ENCODE results near the gene TBCK. TPM values are rescaled to one million over a fixed set of nuclear protein-coding genes. Genes with fewer than 3 reads are reported as not detected.
"Not testable (repeated sequence)": the region's sequence is repeated elsewhere in the genome, so short reads cannot be mapped to it uniquely, and the experiment has no call there.

TBCK gene
- total RNA-seq, 1 donor from 2014 or later: 25.1 TPM

GRCh38 chr4:106338671-106339070, 22.7 kb upstream of the TBCK start:
- Mint-ChIP-seq H3K4me1 (ENCODE audit: low read depth) (peaks cover 16% of the 10 kb centered on the region), H3K4me3 (no peak overlapping the region), H3K36me3 (ENCODE audit: low read depth) (peaks cover 59% of the 10 kb centered on the region), H3K9me3 (peaks cover 8% of the 10 kb centered on the region), H3K27me3 (ENCODE audit: insufficient read depth) (no peaks in the 10 kb centered on the region), H3K27ac (no peak overlapping the region)
- intact Hi-C loops (cut with micrococcal nuclease): no loop called here
- DNase-seq (ENCODE audit: low spot score): no peak

GRCh38 chr4:106337916-106338315, 21.9 kb upstream of the TBCK start:
- peaks cover 59% of the 10 kb centered on the region for H3K36me3 Mint-ChIP-seq (ENCODE audit: low read depth)
- peaks cover 16% of the 10 kb centered on the region for H3K4me1 Mint-ChIP-seq (ENCODE audit: low read depth)
- no peak overlapping the region for H3K4me3 Mint-ChIP-seq
- no peak for DNase-seq (ENCODE audit: low spot score)
- peaks cover 8% of the 10 kb centered on the region for H3K9me3 Mint-ChIP-seq
- no peak overlapping the region for H3K27ac Mint-ChIP-seq
- intact Hi-C loops (cut with micrococcal nuclease): no loop called here
- no peaks in the 10 kb centered on the region for H3K27me3 Mint-ChIP-seq (ENCODE audit: insufficient read depth)

- Mint-ChIP-seq H3K4me1 (ENCODE audit: low read depth) (peaks cover 14% of the 10 kb centered on the region), H3K36me3 (ENCODE audit: low read depth) (peaks cover 61% of the 10 kb centered on the region), H3K4me3 (no peak overlapping the region), H3K27ac (no peak overlapping the region), H3K27me3 (ENCODE audit: insufficient read depth) (no peaks in the 10 kb centered on the region), H3K9me3 (peaks cover 8% of the 10 kb centered on the region)
- no peak for DNase-seq (ENCODE audit: low spot score)
- intact Hi-C loops (cut with micrococcal nuclease): no loop called here
Measured at GRCh38 chr4:106336618-106337017, 20.6 kb upstream of the TBCK start.

- Mint-ChIP-seq H3K36me3 (ENCODE audit: low read depth) (peaks cover 59% of the 10 kb centered on the region), H3K4me3 (no peak overlapping the region), H3K4me1 (ENCODE audit: low read depth) (no peaks in the 10 kb centered on the region), H3K27ac (peak overlapping the region; percentile 53), H3K9me3 (peaks cover 8% of the 10 kb centered on the region), H3K27me3 (ENCODE audit: insufficient read depth) (no peaks in the 10 kb centered on the region)
- intact Hi-C loops (cut with micrococcal nuclease): no loop called here
- DNase-seq (ENCODE audit: low spot score): no peak
Measured at GRCh38 chr4:106334741-106335470, 18.9 kb upstream of the TBCK start.

GRCh38 chr4:106333186-106333585, 17.2 kb upstream of the TBCK start:
- Mint-ChIP-seq H3K27ac (no peak overlapping the region), H3K4me1 (ENCODE audit: low read depth) (no peaks in the 10 kb centered on the region), H3K9me3 (peaks cover 8% of the 10 kb centered on the region), H3K36me3 (ENCODE audit: low read depth) (peaks cover 52% of the 10 kb centered on the region), H3K4me3 (no peak overlapping the region), H3K27me3 (ENCODE audit: insufficient read depth) (no peaks in the 10 kb centered on the region)
- no peak for DNase-seq (ENCODE audit: low spot score)
- intact Hi-C loops (cut with micrococcal nuclease): no loop called here

- Mint-ChIP-seq H3K4me1 (ENCODE audit: low read depth) (no peaks in the 10 kb centered on the region), H3K4me3 (no peak overlapping the region), H3K27me3 (ENCODE audit: insufficient read depth) (no peaks in the 10 kb centered on the region), H3K9me3 (no peaks in the 10 kb centered on the region), H3K27ac (no peak overlapping the region), H3K36me3 (ENCODE audit: low read depth) (peaks cover 46% of the 10 kb centered on the region)
- intact Hi-C loops (cut with micrococcal nuclease): loop anchor here (2.0 to 5.0 kb wide), 2 partner anchors 14 to 173 kb away; no protein-coding TSS in a partner anchor
- no peak for DNase-seq (ENCODE audit: low spot score)
Measured at GRCh38 chr4:106329041-106329618, 13.1 kb upstream of the TBCK start.

- Mint-ChIP-seq H3K27ac (no peak overlapping the region), H3K36me3 (ENCODE audit: low read depth) (peaks cover 31% of the 10 kb centered on the region), H3K4me3 (no peak overlapping the region), H3K4me1 (ENCODE audit: low read depth) (peaks cover 5% of the 10 kb centered on the region), H3K27me3 (ENCODE audit: insufficient read depth) (no peaks in the 10 kb centered on the region), H3K9me3 (no peaks in the 10 kb centered on the region)
- intact Hi-C loops (cut with micrococcal nuclease): loop anchor here (5.0 kb wide), 1 partner anchor 177 kb away; no protein-coding TSS in a partner anchor
- DNase-seq (ENCODE audit: low spot score): no peak
Measured at GRCh38 chr4:106325800-106326199, 9.8 kb upstream of the TBCK start.

GRCh38 chr4:106323119-106323518, 7.1 kb upstream of the TBCK start:
- peaks cover 27% of the 10 kb centered on the region for H3K36me3 Mint-ChIP-seq (ENCODE audit: low read depth)

GRCh38 chr4:106321814-106322213, 5.8 kb upstream of the TBCK start:
- peaks cover 11% of the 10 kb centered on the region for H3K4me1 Mint-ChIP-seq (ENCODE audit: low read depth)
- intact Hi-C loops (cut with micrococcal nuclease); DNase-seq (ENCODE audit: low spot score); H3K4me3 Mint-ChIP-seq; H3K27me3 Mint-ChIP-seq (ENCODE audit: insufficient read depth); H3K9me3 Mint-ChIP-seq; H3K27ac Mint-ChIP-seq: not testable (repeated sequence)
- peaks cover 16% of the 10 kb centered on the region for H3K36me3 Mint-ChIP-seq (ENCODE audit: low read depth)

More at GRCh38 chr4:106323119-106323518, 7.1 kb upstream of the TBCK start:
- Mint-ChIP-seq H3K4me3 (no peak overlapping the region), H3K9me3 (no peaks in the 10 kb centered on the region), H3K4me1 (ENCODE audit: low read depth) (peaks cover 11% of the 10 kb centered on the region), H3K27ac (no peak overlapping the region), H3K27me3 (ENCODE audit: insufficient read depth) (no peaks in the 10 kb centered on the region)
- DNase-seq (ENCODE audit: low spot score): no peak
- intact Hi-C loops (cut with micrococcal nuclease): no loop called here

GRCh38 chr4:106321168-106321567, 5.2 kb upstream of the TBCK start:
- intact Hi-C loops (cut with micrococcal nuclease): not testable (repeated sequence)
- H3K36me3 Mint-ChIP-seq (ENCODE audit: low read depth): peaks cover 14% of the 10 kb centered on the region

GRCh38 chr4:106320235-106320634, 4.2 kb upstream of the TBCK start:
- intact Hi-C loops (cut with micrococcal nuclease): no loop called here
- Mint-ChIP-seq H3K36me3 (ENCODE audit: low read depth) (peaks cover 14% of the 10 kb centered on the region), H3K4me3 (no peak overlapping the region), H3K27ac (no peak overlapping the region), H3K9me3 (no peaks in the 10 kb centered on the region), H3K27me3 (ENCODE audit: insufficient read depth) (no peaks in the 10 kb centered on the region), H3K4me1 (ENCODE audit: low read depth) (peaks cover 14% of the 10 kb centered on the region)
- no peak for DNase-seq (ENCODE audit: low spot score)

More at GRCh38 chr4:106321168-106321567, 5.2 kb upstream of the TBCK start:
- not testable (repeated sequence) for H3K27me3 Mint-ChIP-seq (ENCODE audit: insufficient read depth); H3K9me3 Mint-ChIP-seq; H3K4me3 Mint-ChIP-seq; DNase-seq (ENCODE audit: low spot score); H3K27ac Mint-ChIP-seq
- peaks cover 11% of the 10 kb centered on the region for H3K4me1 Mint-ChIP-seq (ENCODE audit: low read depth)

GRCh38 chr4:106318511-106318910, 2.5 kb upstream of the TBCK start:
- Mint-ChIP-seq H3K4me3 (no peak overlapping the region), H3K36me3 (ENCODE audit: low read depth) (peaks cover 13% of the 10 kb centered on the region), H3K4me1 (ENCODE audit: low read depth) (peaks cover 29% of the 10 kb centered on the region), H3K9me3 (no peaks in the 10 kb centered on the region), H3K27ac (no peak overlapping the region), H3K27me3 (ENCODE audit: insufficient read depth) (no peaks in the 10 kb centered on the region)
- no peak for DNase-seq (ENCODE audit: low spot score)
- intact Hi-C loops (cut with micrococcal nuclease): loop anchor here (5.0 to 10.0 kb wide), 4 partner anchors 1171 to 1616 kb away; partner anchors contain the start of genes CYP2U1 and TET2

- Mint-ChIP-seq H3K27ac (no peak overlapping the region), H3K36me3 (ENCODE audit: low read depth) (peaks cover 13% of the 10 kb centered on the region), H3K27me3 (ENCODE audit: insufficient read depth) (no peaks in the 10 kb centered on the region), H3K4me1 (ENCODE audit: low read depth) (peaks cover 30% of the 10 kb centered on the region), H3K9me3 (no peaks in the 10 kb centered on the region), H3K4me3 (no peak overlapping the region)
- intact Hi-C loops (cut with micrococcal nuclease): loop anchor here (2.0 to 10.0 kb wide), 5 partner anchors 51 to 1617 kb away; partner anchors contain the start of genes CYP2U1 and TET2
- no peak for DNase-seq (ENCODE audit: low spot score)
Measured at GRCh38 chr4:106317815-106318214, 1.8 kb upstream of the TBCK start.

Measured in activated T-helper 1 cell treated with anti-CD3 and anti-CD28 coated beads, Interleukin-12 subunit alpha, Interleukin-12 subunit beta, Interleukin-2, Interleukin-4 antibody, amounts not matched to agents 30 ng/mL and 10 ng/mL and 1 ng/mL, durations not matched to agents 14 hours and 24 hours and 36 hours (primary cell).